ENCODE data around the gene CEPT1. TPM values are rescaled to one million over a fixed set of nuclear protein-coding genes. Genes with fewer than 3 reads are reported as not detected.

The CEPT1 gene
- total RNA-seq, 1 experiment from 2014 or later: 33.0 TPM

- Histone ChIP-seq H2AK5ac (ENCODE audit: insufficient read length, low read length) (no peak overlapping the region), H4K8ac (replicated peaks; ENCODE audit: insufficient read length, low read depth, low read length) (no peak overlapping the region), H4K91ac (ENCODE audit: insufficient read length, low read depth, low read length) (no peak overlapping the region), H3K9ac (ENCODE audit: extremely low read depth, insufficient read length, low read length) (no peak overlapping the region), H3K4me1 (ENCODE audit: insufficient read depth, low read length) (peaks cover 2% of the 10 kb centered on the region), H3K79me2 (ENCODE audit: insufficient read depth, low read length) (no peaks in the 10 kb centered on the region), H3K18ac (ENCODE audit: insufficient read length, low read depth, low read length) (no peak overlapping the region), H2BK12ac (ENCODE audit: insufficient read length, low read depth, low read length) (no peak overlapping the region), H3K23ac (ENCODE audit: insufficient read length, low read depth, low read length) (no peak overlapping the region), H4K20me1 (ENCODE audit: control insufficient read depth, insufficient read depth, insufficient read length) (no peaks in the 10 kb centered on the region), H3K4me2 (ENCODE audit: insufficient read depth, insufficient read length, low read length) (no peak overlapping the region), H4K5ac (ENCODE audit: insufficient read length, low read depth, low read length) (no peak overlapping the region), H3K23me2 (ENCODE audit: insufficient read length, low read depth, low read length, poor library complexity, severe bottlenecking) (no peaks in the 10 kb centered on the region), H3K56ac (ENCODE audit: insufficient read length, low read depth, low read length) (no peak overlapping the region), H3T11ph (ENCODE audit: low read length) (no peak overlapping the region), H2BK20ac (ENCODE audit: low read depth, low read length, poor library complexity, severe bottlenecking) (no peak overlapping the region), H2AFZ (ENCODE audit: low read length) (no peak overlapping the region), H3K9me3 (ENCODE audit: control insufficient read depth, low read depth, low read length) (no peaks in the 10 kb centered on the region), H3K27me3 (ENCODE audit: insufficient read depth, low read length) (no peaks in the 10 kb centered on the region), H2BK15ac (ENCODE audit: low read depth, low read length) (no peak overlapping the region), H3K14ac (ENCODE audit: insufficient read depth, low read length) (no peak overlapping the region), H2BK5ac (ENCODE audit: insufficient read length, low read length) (no peak overlapping the region), H2BK120ac (ENCODE audit: low read depth, low read length, poor library complexity, severe bottlenecking) (no peak overlapping the region), H3K4ac (ENCODE audit: low read depth, low read length) (no peak overlapping the region), H3K79me1 (ENCODE audit: insufficient read depth, low read depth, low read length, poor library complexity, severe bottlenecking) (no peaks in the 10 kb centered on the region), H3K27ac (ENCODE audit: insufficient read length, low read depth, low read length) (no peak overlapping the region)
- no peaks in the 10 kb centered on the region; a peak in 1 of 7 replicates for H3K36me3 Mint-ChIP-seq (ENCODE audit: insufficient read depth in 1 of 3, low read depth in 3 of 3)
- H3K4me1 Mint-ChIP-seq: peaks cover 18 to 26% of the 10 kb centered on the region in 2 experiments
- no peak for DNase-seq
- no peaks in the 10 kb centered on the region for H3K9me3 Mint-ChIP-seq
- no peak overlapping the region for H3K4me3 Mint-ChIP-seq
- WGBS (ENCODE audit: extremely low coverage, insufficient read length, low lambda C conversion rate): no CpG with 5 or more reads among the region's 6 CpGs
- no peak for TF ChIP-seq CTCF (conservative IDR thresholded peaks at IDR 0.05)
- peaks cover 18% of the 10 kb centered on the region for H3K27me3 Mint-ChIP-seq (ENCODE audit: low read depth)
- H3K27ac Mint-ChIP-seq: no peak overlapping the region
Measured at GRCh38 chr1:111227851-111228747, 88.1 kb downstream of the CEPT1 start.

Measured in H9 (cell line).